HCT116 (cell line): ENCODE measurements around the gene GLYR1.

ENCODE experiments used
- EZH2 ChIP-seq: fragments of 200-600 bp; sonication (generic); IDR thresholded peaks from 2 replicates; pipeline ENCODE4 v1.6.1; 2017; ENCODE audit warnings: antibody characterized with exemption, mixed run types
- JUND ChIP-seq: IDR thresholded peaks from 2 replicates; pipeline ENCODE4 v1.6.1; 2012
- POLR2A ChIP-seq: IDR thresholded peaks from 2 replicates; pipeline ENCODE4 v1.7.0; 2011; ENCODE audit warnings: borderline replicate concordance; ENCODE audit not compliant: insufficient read depth, insufficient read length; ENCODE audit errors: extremely low read depth
- POLR2AphosphoS5 ChIP-seq: IDR thresholded peaks from 2 replicates; pipeline ENCODE4 v1.6.1; 2011; ENCODE audit warnings: mild to moderate bottlenecking, low read depth, low read length, moderate library complexity
- SIN3A ChIP-seq: IDR thresholded peaks from 2 replicates; pipeline ENCODE4 v1.6.1; 2012; ENCODE audit warnings: low read depth
- SRF ChIP-seq: IDR thresholded peaks from 2 replicates; pipeline ENCODE4 v1.6.1; 2012; ENCODE audit warnings: low read depth
- YY1 ChIP-seq: IDR thresholded peaks from 2 replicates; pipeline ENCODE4 v1.6.1; 2011; ENCODE audit warnings: low read length, low read depth, moderate library complexity, mild to moderate bottlenecking; ENCODE audit not compliant: insufficient replicate concordance; ENCODE audit errors: extremely low read depth
- TF ChIP-seq, protein P1 (sequence below), 3 experiments: fragments of 200-600 bp in 1 of 3; sonication (generic) in 1 of 3; IDR thresholded peaks in 2 of 3; conservative IDR thresholded peaks in 1 of 3; 2 replicates each; pipeline ENCODE4 v1.5.1; 2012 to 2017; ENCODE audit warnings: low read depth in 2 of 3, low read length in 2 of 3, antibody characterized with exemption in 1 of 3, borderline replicate concordance in 1 of 3, control low read depth in 1 of 3, mild to moderate bottlenecking in 1 of 3, mixed read lengths in 1 of 3, mixed run types in 1 of 3, moderate library complexity in 1 of 3; ENCODE audit not compliant: insufficient read depth in 1 of 3

GRCh38 chr16:4798456-4798855 is 48.6 kb downstream of the GLYR1 start:
- TF ChIP-seq, protein P1, sequence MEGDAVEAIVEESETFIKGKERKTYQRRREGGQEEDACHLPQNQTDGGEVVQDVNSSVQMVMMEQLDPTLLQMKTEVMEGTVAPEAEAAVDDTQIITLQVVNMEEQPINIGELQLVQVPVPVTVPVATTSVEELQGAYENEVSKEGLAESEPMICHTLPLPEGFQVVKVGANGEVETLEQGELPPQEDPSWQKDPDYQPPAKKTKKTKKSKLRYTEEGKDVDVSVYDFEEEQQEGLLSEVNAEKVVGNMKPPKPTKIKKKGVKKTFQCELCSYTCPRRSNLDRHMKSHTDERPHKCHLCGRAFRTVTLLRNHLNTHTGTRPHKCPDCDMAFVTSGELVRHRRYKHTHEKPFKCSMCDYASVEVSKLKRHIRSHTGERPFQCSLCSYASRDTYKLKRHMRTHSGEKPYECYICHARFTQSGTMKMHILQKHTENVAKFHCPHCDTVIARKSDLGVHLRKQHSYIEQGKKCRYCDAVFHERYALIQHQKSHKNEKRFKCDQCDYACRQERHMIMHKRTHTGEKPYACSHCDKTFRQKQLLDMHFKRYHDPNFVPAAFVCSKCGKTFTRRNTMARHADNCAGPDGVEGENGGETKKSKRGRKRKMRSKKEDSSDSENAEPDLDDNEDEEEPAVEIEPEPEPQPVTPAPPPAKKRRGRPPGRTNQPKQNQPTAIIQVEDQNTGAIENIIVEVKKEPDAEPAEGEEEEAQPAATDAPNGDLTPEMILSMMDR (IDR thresholded peaks at IDR 0.05 in 2 of 3, conservative IDR thresholded peaks at IDR 0.05 in 1 of 3; ENCODE audit: borderline replicate concordance in 1 of 3, insufficient read depth in 1 of 3, low read depth in 2 of 3, low read length in 2 of 3): no peak
- TF ChIP-seq EZH2 (no peak), YY1 (no peak), SRF (no peak), POLR2AphosphoS5 (no peak), JUND (no peak), POLR2A (no peak), SIN3A (no peak)
